Small intestine (tissue), 7 donors: Measurements from ENCODE around the gene ZFAND6. TPM values are rescaled to one million over a fixed set of nuclear protein-coding genes. Genes with fewer than 3 reads are reported as not detected.
A peak's percentile ranks its signal among the peaks of the same experiment; 100 is the strongest.

ENCODE experiments used
- DNase-seq, 2 donors: peaks; one replicate each; pipeline versions ENCODE4 v3.0.0 to v3.0.0-alpha.2; 2013
- FAIRE-seq: peaks from 2 replicates; lab custom pipeline; 2012; peaks lifted over from hg19 to GRCh38; lab: Jason Lieb, UNC
- H3K27ac ChIP-seq, 3 donors: one replicate each; pipeline ENCODE4 v1.5.1; 2013; ENCODE audit warnings: low read length in 2 of 3, mild to moderate bottlenecking in 2 of 3, control low read depth in 1 of 3, inconsistent platforms in 1 of 3, low read depth in 1 of 3, moderate library complexity in 1 of 3
- H3K27me3 ChIP-seq, 3 donors: one replicate each; pipeline ENCODE4 v1.6.1; 2013; ENCODE audit warnings: low read length in 3 of 3, inconsistent platforms in 1 of 3; ENCODE audit not compliant: control insufficient read depth in 3 of 3, insufficient read depth in 3 of 3
- H3K36me3 ChIP-seq, 3 donors: one replicate each; pipeline ENCODE4 v1.6.1; 2013; ENCODE audit warnings: low read length in 3 of 3, inconsistent platforms in 1 of 3, low read depth in 1 of 3, mild to moderate bottlenecking in 1 of 3, moderate library complexity in 1 of 3; ENCODE audit not compliant: control insufficient read depth in 3 of 3, insufficient read depth in 2 of 3
- H3K4me1 ChIP-seq, 3 donors: one replicate each; pipeline ENCODE4 v1.6.1; 2013; ENCODE audit warnings: low read length in 2 of 3, inconsistent platforms in 1 of 3, low read depth in 1 of 3, mild to moderate bottlenecking in 1 of 3, moderate library complexity in 1 of 3; ENCODE audit not compliant: control insufficient read depth in 3 of 3, insufficient read depth in 2 of 3
- H3K4me3 ChIP-seq, 3 donors: one replicate each; pipeline ENCODE4 v1.5.1; 2013; ENCODE audit warnings: low read length in 3 of 3, control low read depth in 1 of 3, inconsistent platforms in 1 of 3, low read depth in 1 of 3, mild to moderate bottlenecking in 1 of 3, moderate library complexity in 1 of 3
- H3K9me3 ChIP-seq, 2 donors: one replicate each; pipeline ENCODE4 v1.6.1; 2013; ENCODE audit warnings: low read depth in 1 of 2, low read length in 1 of 2; ENCODE audit not compliant: control insufficient read depth in 2 of 2, insufficient read depth in 1 of 2
- WGBS, 3 donors: extraction: QIAGEN DNeasy Blood & Tissue Kit; methylation state at CpG; one replicate each; pipeline ENCODE4 v1.1.7; 2013; 5-methylcytosine and 5-hydroxymethylcytosine counted together
- polyA plus RNA-seq, 4 donors: library from polyadenylated mRNA; stranded (reverse) in 3 of 4; unstranded in 1 of 4; fragments of 200-250 nt in 3 of 4; fragments of 120-200 nt in 1 of 4; gene quantifications; one replicate each; pipeline versions ENCODE4 v1.2.1 to v1.2.3, GENCODE V29; 2013
- donor health status: healthy with polysubstance abuse.
- donor health status: control.
- donor health status: control.
- donor health status: Bipolar disorder and iron deficiency.
- donor health status: healthy.

ZFAND6 gene
- polyA plus RNA-seq, 4 donors = 66.9 to 97.3 (median 89.4) TPM

DNA sequence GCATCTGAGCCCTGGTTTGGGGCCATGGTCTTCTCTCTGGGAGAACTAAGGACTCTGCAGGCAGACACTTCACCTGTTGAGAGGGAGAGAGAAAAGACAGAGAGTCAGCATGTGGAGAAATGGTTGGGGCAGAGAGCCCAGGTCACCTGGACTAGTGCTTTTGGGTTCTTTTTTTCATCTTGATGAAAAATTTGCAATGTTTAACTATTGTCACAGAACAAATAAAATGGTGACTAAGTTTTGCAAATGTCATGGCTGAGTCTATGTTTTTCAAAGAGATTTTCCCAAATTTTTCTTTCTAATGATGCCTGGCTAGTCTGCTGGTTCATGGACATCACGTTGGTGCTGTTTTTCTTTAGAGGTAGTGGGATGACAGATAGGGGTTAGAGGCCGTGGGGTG lies 111.1 kb downstream of the ZFAND6 start:
- H3K36me3 ChIP-seq = peaks cover 0 to 54% (median 0%) of the 10 kb centered on the region in 3 donors
- WGBS, 3 donors = 92 to 97% (median 92%) methylated on average over 2 of the region's 2 CpGs
- DNase-seq = no peak
- H3K27me3 ChIP-seq = no peaks in the 10 kb centered on the region
- no peak for FAIRE-seq
- H3K27ac ChIP-seq = no peak overlapping the region
- H3K4me1 ChIP-seq = no peaks in the 10 kb centered on the region
- H3K4me3 ChIP-seq = no peak overlapping the region
- H3K9me3 ChIP-seq = no peaks in the 10 kb centered on the region

DNA sequence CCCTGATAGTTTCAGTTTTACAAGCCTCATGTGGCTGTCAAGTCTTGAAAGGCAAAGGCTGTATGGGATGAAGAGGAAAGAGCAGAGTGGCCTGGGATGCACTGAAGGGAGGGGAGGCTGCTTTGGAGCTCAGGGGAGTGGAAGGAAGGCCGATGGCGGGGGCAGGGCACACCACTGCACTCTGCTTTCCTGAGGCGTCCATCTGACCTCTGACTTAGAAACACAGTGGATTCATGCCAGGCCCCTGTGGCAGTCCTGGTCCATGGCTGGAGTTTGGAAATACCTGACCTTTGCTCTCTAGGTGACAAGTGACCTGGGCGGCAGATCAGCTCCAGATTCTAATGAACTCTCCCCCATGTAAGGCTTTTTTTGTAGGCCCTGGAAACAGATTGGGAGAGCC lies 112.3 kb downstream of the ZFAND6 start:
- no peak for DNase-seq
- Histone ChIP-seq H3K27me3 (no peaks in the 10 kb centered on the region), H3K36me3 (peaks cover 0 to 63% (median 0%) of the 10 kb centered on the region in 3 donors), H3K4me1 (no peaks in the 10 kb centered on the region), H3K9me3 (no peaks in the 10 kb centered on the region), H3K27ac (no peak overlapping the region), H3K4me3 (no peak overlapping the region)
- WGBS, 3 donors = 78 to 88% (median 86%) methylated on average over 4 of the region's 4 CpGs
- no peak for FAIRE-seq

DNA sequence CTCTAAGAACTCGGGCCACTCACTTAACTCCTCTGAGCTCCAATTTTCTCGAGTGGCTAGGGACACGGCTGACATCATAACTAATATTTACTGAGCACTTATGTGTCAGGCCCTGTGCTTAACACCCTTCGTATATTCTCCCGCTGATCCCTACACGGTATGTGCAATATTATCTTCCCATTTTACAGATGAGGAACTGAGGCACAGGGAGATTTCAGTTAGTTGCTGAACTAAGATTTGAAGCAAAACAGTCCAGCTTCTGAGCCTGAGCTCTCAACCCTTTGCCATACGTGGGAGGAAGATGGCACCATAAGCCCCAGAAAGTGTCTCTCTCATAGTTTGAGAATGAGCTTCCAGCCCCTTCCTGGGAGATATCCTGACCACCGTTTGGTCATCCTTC lies 112.9 kb downstream of the ZFAND6 start:
- H3K27ac ChIP-seq = no peak overlapping the region
- DNase-seq = no peak
- H3K27me3 ChIP-seq = no peaks in the 10 kb centered on the region
- FAIRE-seq = no peak
- no peaks in the 10 kb centered on the region for H3K4me1 ChIP-seq
- no peak overlapping the region for H3K4me3 ChIP-seq
- 77 to 90% (median 85%) methylated on average over 8 of the region's 8 CpGs for WGBS, 3 donors
- H3K9me3 ChIP-seq = no peaks in the 10 kb centered on the region
- peaks cover 0 to 63% (median 0%) of the 10 kb centered on the region in 3 donors for H3K36me3 ChIP-seq

DNA sequence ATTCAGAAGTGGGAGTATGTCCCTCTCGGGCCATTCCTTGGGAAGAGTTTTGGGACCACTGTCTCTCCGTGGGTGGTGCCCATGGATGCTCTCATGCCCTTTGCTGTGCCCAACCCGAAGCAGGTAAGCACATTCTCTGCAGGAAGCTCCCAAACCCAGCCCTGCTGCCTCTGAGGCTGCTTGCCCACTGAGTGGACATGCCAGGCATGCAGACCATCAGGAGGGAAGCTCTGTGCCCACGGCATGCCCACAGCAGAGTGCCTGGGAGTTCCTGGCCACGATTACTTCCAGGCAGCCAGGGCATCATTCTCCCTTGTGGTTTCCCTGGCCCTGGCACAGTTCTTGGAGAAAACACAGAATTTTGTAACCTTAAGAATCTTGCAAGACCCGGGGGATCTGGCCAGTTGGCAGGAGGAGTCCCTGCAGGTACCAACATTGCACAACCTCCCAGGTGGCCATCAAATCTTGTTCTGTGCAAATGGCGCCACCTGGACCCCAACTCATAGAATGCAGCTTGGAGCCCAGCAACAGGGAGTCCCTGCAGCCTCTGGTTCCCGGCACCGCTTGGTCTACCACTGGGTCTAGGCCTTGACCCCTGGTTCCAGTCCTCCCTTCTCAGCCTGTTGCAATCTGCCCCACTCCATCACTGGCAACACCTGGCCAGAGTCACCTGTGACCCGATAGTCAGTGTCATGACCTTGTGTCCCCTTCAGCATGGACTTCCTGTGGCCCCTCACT lies 113.7 kb downstream of the ZFAND6 start:
- H3K27ac ChIP-seq = no peak overlapping the region
- H3K27me3 ChIP-seq = no peaks in the 10 kb centered on the region
- FAIRE-seq (no peak), DNase-seq (peak; percentile 79 to 80)
- no peak overlapping the region for H3K4me3 ChIP-seq
- no peaks in the 10 kb centered on the region for H3K9me3 ChIP-seq
- peaks cover 0 to 61% (median 0%) of the 10 kb centered on the region in 3 donors for H3K36me3 ChIP-seq
- H3K4me1 ChIP-seq = no peaks in the 10 kb centered on the region
- WGBS, 3 donors = 61 to 69% (median 64%) methylated on average over 10 of the region's 10 CpGs

DNA sequence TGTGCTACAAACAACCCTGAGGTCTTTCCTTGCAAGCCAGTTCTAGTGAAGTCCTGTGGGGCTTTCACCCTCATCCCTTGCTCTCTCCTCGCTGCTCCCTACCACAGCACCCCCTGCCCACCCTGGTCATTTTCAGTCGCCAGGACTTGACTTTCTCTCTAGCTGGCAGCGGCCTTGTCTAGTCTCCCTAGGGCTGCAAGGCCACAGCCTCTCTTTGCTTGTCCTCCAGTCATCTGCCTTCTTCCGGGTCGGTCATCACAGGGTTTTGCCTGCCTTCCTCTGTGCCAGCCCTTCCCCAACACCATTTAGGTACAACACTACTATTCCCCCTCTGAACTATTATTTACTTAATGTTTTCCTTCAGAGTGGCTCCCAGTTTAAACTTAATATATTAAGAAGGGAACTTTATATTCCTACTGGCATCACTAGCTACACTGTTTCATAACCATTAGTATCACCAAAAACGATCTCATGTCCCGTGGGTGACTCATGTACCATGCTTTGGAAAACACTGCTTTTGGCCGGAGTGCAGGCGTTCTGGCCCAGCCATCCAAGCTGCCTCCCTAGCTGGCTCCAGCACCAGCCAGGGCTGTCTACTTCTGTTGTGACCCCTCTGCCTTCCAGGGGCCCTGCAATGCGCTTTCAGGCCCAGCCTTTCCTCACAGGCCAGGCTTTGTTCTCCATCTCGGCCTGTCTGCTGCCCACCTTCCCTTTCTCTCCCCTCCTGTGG lies 114.7 kb downstream of the ZFAND6 start:
- peaks cover 0 to 61% (median 0%) of the 10 kb centered on the region in 3 donors for H3K36me3 ChIP-seq
- 87 to 94% (median 90%) methylated on average over 11 of the region's 11 CpGs for WGBS, 3 donors
- no peaks in the 10 kb centered on the region for H3K4me1 ChIP-seq
- H3K27me3 ChIP-seq = no peaks in the 10 kb centered on the region
- no peaks in the 10 kb centered on the region for H3K9me3 ChIP-seq
- DNase-seq (no peak), FAIRE-seq (no peak)
- no peak overlapping the region for H3K27ac ChIP-seq
- H3K4me3 ChIP-seq = no peak overlapping the region

DNA sequence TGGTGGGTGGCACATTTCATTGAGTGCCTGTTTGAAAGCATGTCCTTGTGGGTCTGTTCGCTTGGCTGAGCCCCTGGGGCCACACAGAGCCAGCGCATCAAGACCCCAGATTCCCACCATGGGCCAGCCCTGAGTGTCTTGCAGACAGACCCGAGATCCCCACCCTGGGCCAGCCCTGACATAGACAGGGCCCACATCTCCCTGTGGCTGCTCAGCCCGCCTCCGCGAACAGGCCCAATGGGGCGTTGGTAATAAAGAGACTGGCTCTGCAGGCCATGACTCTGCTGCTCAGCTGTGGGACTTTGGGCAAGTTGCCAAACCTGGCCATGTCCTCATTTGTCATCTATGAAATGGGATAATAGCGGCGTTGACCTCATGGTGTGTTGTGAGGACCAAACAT lies 116.0 kb downstream of the ZFAND6 start:
- DNase-seq (no peak), FAIRE-seq (no peak)
- H3K27me3 ChIP-seq = no peaks in the 10 kb centered on the region
- H3K9me3 ChIP-seq = no peaks in the 10 kb centered on the region
- 95 to 97% (median 96%) methylated on average over 9 of the region's 9 CpGs for WGBS, 3 donors
- H3K4me3 ChIP-seq = no peak overlapping the region
- H3K36me3 ChIP-seq = peaks cover 2 to 67% (median 3%) of the 10 kb centered on the region in 3 donors
- H3K27ac ChIP-seq = no peak overlapping the region
- H3K4me1 ChIP-seq = no peaks in the 10 kb centered on the region

DNA sequence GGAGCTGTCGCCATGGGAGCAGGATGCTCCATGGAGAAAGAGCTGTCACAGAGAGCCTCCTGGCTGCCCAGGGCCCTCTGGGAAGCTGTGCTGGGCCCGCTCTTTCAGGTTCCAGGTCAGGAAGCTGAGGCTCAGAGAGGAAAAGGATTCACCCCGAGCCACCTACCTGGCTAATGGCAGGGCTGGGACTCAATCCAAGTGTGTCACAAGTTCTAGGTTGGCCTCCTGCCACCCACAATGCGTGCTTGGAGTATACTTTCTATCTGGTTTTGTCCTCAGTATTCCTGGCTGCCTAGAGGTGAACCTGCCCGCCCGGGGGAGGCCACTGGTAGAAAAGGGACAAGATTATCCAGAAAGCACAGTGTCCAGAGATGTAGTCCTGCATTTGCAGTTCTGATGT lies 117.0 kb downstream of the ZFAND6 start:
- H3K36me3 ChIP-seq = peaks cover 3 to 76% (median 3%) of the 10 kb centered on the region in 3 donors
- WGBS, 3 donors = 63 to 73% (median 66%) methylated on average over 6 of the region's 6 CpGs
- FAIRE-seq (no peak), DNase-seq (no peak)
- H3K27me3 ChIP-seq = no peaks in the 10 kb centered on the region
- no peak overlapping the region for H3K4me3 ChIP-seq
- H3K4me1 ChIP-seq = no peaks in the 10 kb centered on the region
- no peaks in the 10 kb centered on the region for H3K9me3 ChIP-seq
- no peak overlapping the region for H3K27ac ChIP-seq

DNA sequence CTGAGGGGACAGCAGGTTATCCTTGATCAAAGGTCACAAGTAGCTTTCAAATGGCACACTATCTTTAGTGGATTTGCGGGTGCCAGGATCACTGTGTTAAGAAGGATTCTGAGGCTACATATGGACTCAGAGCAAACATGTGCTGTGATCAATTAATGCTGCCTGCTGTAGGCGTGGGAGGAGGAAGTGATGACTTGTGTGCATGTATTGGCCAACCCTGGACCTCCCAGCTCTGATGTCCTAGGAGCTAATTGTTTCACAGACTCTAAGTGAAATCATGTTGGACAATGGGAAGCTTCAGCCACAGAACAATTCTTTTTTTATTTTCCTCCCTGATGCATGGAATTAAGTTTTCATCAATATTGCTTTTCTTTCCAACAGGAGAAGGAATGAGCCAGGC lies 117.7 kb downstream of the ZFAND6 start:
- Histone ChIP-seq H3K4me3 (no peak overlapping the region), H3K27me3 (no peaks in the 10 kb centered on the region), H3K27ac (no peak overlapping the region), H3K9me3 (no peaks in the 10 kb centered on the region), H3K4me1 (no peaks in the 10 kb centered on the region), H3K36me3 (peaks cover 3 to 74% (median 3%) of the 10 kb centered on the region in 3 donors)
- DNase-seq (no peak), FAIRE-seq (no peak)
- 90 to 98% (median 92%) methylated on average over 2 of the region's 2 CpGs for WGBS, 3 donors
